ENCODE results near the gene SMG6. TPM values are rescaled to one million over a fixed set of nuclear protein-coding genes. Genes with fewer than 3 reads are reported as not detected.

SMG6 gene
- total RNA-seq, 1 donor from 2014 or later: 19.3 TPM

DNA sequence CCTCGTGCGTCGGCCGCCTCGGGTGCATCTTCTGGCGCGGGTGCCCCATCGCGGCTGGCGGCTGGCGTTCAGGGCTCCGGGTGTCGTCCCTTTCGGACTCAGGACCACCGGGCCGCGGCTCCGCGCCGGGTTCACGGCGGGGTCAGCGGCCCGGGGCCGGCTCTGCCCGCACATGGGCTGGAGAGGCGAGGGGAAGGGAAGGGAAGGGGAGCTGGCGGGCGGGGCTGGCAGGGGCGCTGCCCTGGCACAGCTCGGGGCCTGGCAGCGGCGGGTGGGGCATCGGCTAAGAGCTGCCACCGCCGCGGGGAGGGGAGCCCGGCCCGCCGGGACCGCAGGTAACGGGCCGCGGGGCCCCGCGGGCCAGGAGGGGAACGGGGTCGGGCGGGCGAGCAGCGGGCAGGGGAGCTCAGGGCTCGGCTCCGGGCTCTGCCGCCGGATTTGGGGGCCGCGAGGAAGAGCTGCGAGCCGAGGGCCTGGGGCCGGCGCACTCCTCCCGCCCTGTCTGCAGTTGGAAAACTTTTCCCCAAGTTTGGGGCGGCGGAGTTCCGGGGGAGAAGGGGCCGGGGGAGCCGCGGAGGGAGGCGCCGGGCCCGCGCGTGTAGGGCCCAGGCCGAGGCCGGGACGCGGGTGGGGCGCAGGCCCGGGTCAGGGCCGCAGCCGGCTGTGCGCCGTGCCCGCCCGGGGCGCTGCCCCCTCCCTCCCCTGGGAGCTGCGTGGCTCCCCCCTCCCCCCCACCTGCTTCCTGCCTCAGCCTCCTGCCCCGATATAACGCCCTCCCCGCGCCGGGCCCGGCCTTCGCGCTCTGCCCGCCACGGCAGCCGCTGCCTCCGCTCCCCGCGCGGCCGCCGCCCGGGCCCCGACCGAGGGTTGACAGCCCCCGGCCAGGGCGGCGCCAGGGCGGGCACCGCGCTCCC is 248.0 kb downstream of the SMG6 start:
- DNase-seq (peak; percentile 69), ATAC-seq (ENCODE audit: poor library complexity) (peak; percentile 4)
- intact Hi-C loops (cut with DNase I): loop anchor here (5.0 kb wide), 1 partner anchor 117 kb away; no protein-coding TSS in a partner anchor

GRCh38 chr17:2054512-2055291 is 248.9 kb downstream of the SMG6 start, which contains the start of gene HIC1:
Gene HIC1 (plus strand): TSS chr17:2055103. CDS start chr17:2056691, 1,588 bp downstream.
- DNase-seq: peak; percentile 89
- peak; percentile 72 for ATAC-seq (ENCODE audit: poor library complexity)
- intact Hi-C loops (cut with DNase I): loop anchor here (5.0 kb wide), 1 partner anchor 118 kb away; no protein-coding TSS in a partner anchor

DNA sequence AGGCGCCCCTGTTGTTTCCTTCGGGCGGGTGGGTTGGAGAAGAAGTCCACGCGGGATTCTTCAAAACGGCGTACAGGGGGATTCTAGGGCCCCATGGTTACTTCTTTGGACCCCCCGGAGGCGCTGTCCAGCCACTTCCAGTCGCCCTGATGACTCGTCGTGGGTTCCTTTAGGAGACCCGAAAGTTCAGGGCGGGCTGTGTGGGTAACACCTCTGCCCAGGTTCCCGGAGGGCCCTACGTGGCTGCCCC is 249.4 kb downstream of the SMG6 start:
- ATAC-seq (ENCODE audit: poor library complexity): no peak
- intact Hi-C loops (cut with DNase I): no loop called here
- no peak for DNase-seq

DNA sequence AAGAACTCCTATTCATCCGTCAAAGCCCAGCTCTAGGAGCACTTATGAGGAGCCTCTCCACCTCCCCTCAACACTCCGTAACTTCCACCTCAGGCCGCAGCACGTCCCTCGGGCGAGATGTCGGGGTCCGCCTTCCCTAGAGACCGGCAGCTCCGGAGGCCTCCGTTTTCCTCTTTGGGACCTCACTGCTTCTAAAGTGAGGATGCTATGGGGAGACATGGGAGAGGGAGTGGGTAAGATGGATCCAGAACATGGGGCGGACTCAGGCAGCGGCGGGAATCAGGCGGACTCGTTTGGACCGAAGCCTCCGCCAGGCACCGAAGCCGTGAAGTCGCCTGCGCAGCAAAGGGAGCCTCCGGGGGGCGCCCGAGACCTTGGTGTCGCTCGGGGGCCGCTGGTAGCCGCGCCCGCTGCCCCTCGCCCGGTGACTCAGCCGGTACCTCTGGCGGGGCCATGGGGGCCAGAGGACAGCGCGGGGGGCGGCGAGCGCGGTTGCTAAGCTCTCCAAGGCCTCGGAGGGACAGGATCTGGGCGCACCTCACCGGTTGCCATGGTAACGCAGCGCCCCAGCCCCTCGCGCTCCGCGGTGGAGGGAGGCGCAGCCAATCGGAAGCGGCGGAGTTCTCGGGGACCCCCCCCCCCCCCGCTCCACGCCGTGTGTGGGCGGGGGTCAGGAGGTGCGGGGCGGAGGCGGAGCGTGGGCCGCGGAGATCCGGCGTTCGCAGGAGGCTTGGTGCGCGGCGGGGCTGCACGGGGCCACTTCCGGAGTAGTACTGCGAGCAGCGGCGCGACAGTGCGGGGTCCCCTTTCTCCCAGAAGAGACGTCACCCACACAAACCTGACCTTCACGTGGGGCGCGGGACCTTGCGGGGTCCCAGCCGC is 250.0 kb downstream of the SMG6 start:
- intact Hi-C loops (cut with DNase I): loop anchor here (2.0 kb wide), 1 partner anchor 191 kb away; no protein-coding TSS in a partner anchor
- ATAC-seq (ENCODE audit: poor library complexity) (peak; percentile 24), DNase-seq (peak; percentile 86)

- no peak for ATAC-seq (ENCODE audit: poor library complexity)
- no peak for DNase-seq
- intact Hi-C loops (cut with DNase I): loop anchor here (2.0 kb wide), 1 partner anchor 193 kb away; no protein-coding TSS in a partner anchor
Measured at GRCh38 chr17:2051933-2052559, 251.5 kb downstream of the SMG6 start.

DNA sequence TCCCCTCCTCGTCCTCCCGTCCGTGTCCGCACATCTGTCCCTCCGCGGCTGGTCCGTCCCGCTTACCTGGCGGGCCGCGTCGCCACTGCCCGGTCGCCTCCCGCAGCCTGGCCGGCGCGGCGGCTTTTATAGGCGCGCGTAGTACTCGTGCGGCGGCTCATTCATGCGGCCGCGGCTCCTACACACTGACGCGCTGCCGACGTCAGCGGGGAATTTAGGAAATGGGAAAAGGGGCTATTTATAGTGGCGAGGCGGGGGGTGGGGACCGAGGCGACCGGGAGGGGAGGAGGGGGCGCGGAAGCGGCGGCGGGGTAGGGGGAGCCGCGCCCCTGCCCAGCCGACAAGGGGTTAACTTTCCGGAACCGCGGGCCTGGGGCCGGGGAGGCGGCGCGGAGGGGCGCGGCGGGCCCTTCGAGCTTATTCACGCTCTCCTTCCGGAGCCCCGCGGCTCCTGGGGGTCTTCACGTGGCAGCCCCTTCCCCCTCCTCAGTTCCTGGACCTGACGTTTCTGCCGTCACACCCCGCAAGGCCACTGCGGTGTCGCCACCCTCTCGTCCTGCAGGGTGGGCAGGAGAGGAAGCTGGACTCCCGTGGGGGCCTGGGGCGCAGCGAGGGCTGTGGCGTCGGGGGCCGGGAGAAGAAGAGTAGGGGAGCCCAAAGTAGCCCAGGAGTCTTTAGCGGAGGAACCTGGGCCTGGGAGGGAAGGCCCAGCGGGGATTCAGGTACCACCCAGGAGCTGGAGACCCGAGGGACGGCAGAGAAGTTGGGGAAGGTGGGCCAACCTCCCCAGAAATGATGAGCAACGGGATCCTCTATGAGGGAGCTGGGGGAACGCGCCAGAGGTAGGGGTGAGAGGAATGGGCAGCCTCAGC is 252.3 kb downstream of the SMG6 start:
- no peak for ATAC-seq (ENCODE audit: poor library complexity)
- intact Hi-C loops (cut with DNase I): no loop called here
- DNase-seq: no peak

- ATAC-seq (ENCODE audit: poor library complexity) (peak; percentile 43), DNase-seq (peak; percentile 73)
- intact Hi-C loops (cut with DNase I): no loop called here
Measured at GRCh38 chr17:2050300-2051060, 253.1 kb downstream of the SMG6 start.

DNA sequence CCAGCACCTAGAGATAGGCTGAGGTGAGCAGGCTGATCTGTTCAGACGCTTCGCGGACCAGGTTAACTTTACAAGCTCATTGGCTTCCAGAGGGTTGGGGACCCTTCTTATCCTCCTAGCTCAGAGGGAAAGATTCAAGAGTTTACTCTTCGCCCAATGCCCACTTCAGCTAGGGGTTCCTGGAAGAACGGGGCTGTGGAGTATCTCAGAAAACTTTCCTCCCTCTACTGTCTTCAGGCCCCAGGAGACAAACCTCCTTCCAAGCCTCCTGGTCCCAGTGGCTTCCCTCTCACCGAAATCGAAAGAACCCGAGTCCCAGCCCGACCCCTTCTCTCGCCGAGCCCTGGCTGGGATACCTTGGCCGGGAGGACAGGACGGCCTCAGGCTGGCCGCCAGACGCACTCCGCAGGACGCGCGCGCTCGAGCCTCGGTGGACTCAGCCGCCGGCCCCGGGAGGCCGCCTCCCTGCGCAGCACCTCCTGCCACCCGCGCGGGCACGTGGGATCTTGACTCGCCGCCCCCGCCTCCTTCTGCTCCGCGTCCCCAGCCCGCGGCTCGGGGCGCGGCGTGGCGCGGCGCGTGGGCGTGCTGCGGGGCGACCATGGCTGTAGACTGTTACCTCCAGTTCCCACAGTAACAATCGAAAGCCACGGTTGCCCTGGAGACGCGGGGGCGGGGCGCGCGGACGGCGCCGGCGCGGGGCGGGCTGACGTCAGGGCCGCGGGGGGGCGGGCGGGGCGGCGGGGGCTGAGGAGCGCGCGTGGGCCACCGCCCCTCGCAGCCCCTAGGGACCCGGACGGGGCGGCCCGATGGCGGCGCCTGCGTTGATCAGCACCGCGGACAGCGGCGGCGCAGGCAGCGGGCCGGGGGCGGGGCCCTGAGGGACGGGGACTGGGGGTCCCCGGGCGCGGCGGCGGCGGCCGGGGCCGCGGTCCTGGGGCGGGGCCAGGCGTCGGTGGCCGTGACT is 254.0 kb downstream of the SMG6 start:
- intact Hi-C loops (cut with DNase I): loop anchor here (10.0 kb wide), 1 partner anchor 385 kb away; no protein-coding TSS in a partner anchor

DNA sequence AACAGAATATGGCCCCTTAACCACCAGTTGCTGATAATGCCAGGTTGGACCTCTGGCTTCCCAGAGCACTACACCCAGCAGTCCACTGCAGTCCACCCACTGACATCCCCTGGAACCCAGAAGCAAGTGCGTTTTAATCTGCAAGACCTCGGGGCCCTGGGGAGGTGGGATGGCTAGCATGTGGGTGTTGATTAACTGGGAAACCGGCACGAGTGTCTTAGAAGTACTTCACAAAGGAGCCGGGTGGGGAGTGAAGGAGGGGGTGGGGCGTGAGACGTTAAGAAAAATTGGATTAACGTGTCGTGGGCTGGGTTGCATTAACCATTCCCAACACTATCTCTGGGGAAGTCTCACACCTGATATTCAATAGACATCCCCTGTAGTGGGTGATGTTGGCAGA is 254.8 kb downstream of the SMG6 start:
- ATAC-seq (ENCODE audit: poor library complexity) (no peak), DNase-seq (no peak)
- intact Hi-C loops (cut with DNase I): loop anchor here (10.0 kb wide), 1 partner anchor 384 kb away; no protein-coding TSS in a partner anchor

More for the DNA sequence above, 254.0 kb downstream of the SMG6 start:
- DNase-seq (peak; percentile 94), ATAC-seq (ENCODE audit: poor library complexity) (peak; percentile 58)

DNA sequence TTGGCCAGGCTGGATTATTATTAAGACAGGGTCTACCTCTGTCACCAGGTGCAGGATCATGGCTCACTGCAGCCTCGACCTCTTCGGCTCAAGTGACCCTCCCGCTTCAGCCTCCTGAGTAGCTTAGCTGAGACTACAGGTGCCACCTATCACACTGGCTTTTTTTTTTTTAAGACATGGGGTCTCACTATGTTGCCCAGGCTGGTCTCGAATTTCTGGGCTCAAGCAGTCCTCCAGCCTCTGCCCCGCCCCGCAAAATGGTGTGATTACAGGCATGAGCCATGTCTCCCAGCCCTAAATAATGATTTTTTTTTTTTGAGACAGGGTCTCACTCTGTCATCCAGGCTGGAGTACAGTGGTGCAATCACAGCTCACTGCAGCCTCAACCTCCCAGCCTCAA is 256.0 kb downstream of the SMG6 start:
- ATAC-seq (ENCODE audit: poor library complexity) (no peak), DNase-seq (no peak)
- intact Hi-C loops (cut with DNase I): loop anchor here (10.0 kb wide), 1 partner anchor 383 kb away; no protein-coding TSS in a partner anchor

DNA sequence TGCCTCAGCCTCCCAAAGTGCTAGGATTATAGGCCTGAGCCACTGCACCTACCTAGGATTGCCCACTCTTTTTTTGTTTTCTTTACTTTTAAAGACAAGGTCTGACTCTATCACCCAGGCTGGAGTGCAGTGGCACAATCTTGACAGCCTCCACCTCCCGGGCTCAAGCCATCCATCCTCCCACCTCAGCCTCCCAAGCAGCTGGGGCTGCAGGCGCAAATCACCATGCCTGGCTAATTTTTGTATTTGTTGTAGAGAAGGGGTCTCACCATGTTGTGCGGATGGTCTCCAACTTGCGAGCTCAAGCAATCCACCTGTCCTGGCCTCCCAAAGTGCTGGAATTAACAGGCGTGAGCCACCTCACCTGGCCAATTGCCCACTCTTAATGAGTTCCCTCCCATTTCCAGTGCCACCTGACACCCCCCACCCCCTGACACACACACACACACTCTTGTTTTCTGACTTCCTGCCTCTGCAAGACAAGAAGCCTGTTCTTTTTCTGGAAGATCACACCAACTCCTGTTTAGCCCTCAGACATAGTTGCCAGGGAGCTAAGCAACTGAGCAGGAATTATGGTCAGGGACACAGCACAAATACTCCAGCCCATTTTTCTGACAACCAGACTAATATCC is 259.2 kb downstream of the SMG6 start:
- intact Hi-C loops (cut with DNase I): loop anchor here (10.0 kb wide), 1 partner anchor 380 kb away; no protein-coding TSS in a partner anchor
- DNase-seq: no peak
- ATAC-seq (ENCODE audit: poor library complexity): no peak

GRCh38 chr17:2043785-2044184 is 259.8 kb downstream of the SMG6 start:
- DNase-seq (no peak), ATAC-seq (ENCODE audit: poor library complexity) (no peak)
- intact Hi-C loops (cut with DNase I): loop anchor here (10.0 kb wide), 1 partner anchor 379 kb away; no protein-coding TSS in a partner anchor

DNA sequence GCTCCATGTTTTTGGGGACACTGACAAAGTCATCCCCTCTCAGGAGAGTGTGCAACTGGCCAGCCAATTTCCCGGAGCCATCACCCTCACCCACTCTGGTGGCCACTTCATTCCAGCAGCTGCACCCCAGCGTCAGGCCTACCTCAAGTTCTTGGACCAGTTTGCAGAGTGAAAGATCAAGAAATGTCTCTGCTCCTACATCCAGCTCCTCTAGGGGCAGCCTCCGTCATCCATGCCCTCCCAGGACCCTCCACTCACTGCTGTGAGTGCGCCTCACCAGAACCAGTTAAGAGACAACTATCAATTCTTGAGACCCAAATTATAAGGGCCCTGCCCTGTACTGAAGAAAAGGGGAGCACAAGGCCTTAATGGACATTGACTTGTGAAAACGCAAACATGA is 260.7 kb downstream of the SMG6 start:
- ATAC-seq (ENCODE audit: poor library complexity) (no peak), DNase-seq (no peak)
- intact Hi-C loops (cut with DNase I): loop anchor here (10.0 kb wide), 1 partner anchor 378 kb away; no protein-coding TSS in a partner anchor

DNA sequence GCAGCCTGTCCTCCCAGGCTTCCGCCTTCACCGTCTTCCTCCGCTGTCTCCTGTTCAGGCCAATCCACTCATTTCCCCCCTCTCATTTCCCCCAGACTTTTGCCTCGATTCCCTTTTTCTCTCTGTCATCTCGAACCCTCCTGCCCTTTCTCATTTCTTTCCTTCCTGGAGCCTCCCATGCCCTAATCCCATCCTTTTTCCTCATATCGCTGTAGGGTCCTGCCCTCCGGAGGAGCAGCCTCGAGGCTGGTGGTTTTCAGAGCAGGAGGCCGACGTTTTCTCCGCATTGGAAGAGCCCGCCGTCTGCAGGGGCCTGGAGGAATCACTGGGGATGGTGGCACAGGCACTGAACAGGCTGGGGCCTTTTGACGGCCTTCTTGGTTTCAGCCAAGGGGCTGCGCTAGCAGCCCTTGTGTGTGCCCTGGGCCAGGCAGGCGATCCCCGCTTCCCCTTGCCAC is 261.2 kb downstream of the SMG6 start:
- DNase-seq (no peak), ATAC-seq (ENCODE audit: poor library complexity) (peak; percentile 8)
- intact Hi-C loops (cut with DNase I): loop anchor here (10.0 kb wide), 1 partner anchor 378 kb away; no protein-coding TSS in a partner anchor
